HG03469 (cell line): Measurements from ENCODE around the gene ABHD12.
"Not testable (repeated sequence)": the region's sequence is repeated elsewhere in the genome, so short reads cannot be mapped to it uniquely, and the experiment has no call there.

Experiments used
- ATAC-seq: cut with Tn5 transposase; IDR thresholded peaks from one replicate; pipeline ENCODE4 v1.9.1; 2021; ENCODE audit warnings: mild to moderate bottlenecking, moderate library complexity, moderate number of reproducible peaks; ENCODE audit not compliant: unreplicated experiment

ABHD12 gene

DNA sequence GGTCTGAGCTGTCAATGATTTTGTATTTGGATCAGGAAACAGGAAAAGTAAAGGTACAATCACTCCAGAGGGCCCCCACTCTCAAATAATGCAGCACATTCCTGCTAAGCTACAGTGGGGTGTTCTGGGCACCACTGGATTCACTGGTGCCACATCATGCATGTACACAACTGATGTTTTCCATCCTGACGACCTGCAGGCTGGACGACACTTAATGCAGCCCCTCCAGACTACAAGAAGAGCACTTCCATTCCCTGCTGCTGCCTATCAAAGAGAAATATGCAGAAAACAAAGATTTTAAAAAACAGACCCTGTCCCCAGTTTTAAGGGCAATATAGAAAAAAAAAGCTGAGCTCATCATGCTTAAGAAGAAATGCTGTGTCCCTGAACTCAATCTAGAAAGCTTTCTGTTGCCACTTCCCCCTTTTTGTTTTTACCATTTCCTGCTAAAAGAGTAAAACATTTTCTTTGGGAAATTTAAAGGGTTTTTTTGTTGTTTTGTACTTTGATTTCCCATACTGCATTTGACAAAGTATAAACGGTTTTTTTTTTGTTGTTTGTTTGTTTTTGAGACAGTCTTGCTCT is 35.5 kb downstream of the ABHD12 start:
- no peak for ATAC-seq

DNA sequence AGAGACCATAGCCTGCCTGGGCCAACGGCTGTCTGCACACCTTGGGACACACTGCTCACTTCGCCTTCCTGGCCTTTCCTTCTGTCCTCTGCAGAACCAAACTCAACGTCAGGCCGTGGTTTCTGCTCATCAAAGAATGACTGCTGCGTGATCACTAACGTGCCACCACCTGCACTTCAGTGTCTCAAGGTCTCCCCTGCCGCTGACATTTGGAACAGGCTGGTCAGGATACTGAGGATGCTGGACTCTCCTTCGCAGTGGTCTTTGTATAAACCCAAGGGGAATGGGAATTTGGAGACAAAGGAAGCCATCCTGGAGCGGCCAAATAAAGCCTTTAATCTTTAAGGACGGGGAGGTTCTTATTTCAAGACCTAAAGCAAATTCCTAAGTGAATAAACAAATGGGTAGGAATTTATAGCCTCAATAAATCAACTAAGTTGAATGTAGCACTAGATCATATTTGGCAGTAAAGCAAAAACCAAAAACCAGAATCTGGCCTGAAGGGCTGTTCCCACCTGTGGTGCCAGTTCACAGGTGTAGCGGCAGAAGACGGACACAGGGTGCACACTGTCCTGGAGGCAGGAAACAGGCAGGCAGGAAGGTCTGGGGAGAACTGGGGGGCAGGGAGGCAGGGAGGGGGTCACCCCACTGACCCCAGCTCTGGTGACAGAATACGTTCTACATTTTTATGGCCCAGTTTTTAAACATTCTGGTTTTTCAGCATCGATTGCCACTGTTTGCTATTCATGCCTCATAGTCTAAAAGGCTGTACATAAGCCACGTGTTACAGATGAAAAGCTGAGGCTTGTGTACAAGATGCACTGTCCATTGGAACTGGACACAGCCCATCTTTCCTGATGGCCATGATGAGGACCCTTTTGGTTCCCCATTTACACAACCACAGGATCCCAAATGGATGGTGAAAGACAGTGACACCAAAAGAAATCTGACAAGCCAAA is 36.6 kb downstream of the ABHD12 start:
- no peak for ATAC-seq

DNA sequence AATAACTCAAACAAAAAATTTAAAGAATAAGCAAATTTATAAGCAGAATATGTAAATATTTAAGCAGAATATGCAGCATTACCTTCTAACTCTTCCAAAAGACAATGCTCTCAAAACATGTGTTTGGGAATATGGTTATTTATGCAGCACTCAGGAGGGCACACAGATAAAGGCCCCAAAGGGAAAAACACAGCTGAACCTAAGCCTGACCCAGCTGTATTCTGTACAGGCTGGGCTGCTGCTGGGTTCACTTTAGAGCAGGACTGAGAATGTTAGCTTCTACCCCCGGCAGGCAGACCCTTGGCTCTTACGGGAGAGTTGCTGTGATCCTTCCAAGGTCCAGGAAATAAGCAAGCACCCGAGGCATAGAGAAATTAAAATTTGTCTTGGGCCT is 37.3 kb downstream of the ABHD12 start:
- ATAC-seq = no peak

DNA sequence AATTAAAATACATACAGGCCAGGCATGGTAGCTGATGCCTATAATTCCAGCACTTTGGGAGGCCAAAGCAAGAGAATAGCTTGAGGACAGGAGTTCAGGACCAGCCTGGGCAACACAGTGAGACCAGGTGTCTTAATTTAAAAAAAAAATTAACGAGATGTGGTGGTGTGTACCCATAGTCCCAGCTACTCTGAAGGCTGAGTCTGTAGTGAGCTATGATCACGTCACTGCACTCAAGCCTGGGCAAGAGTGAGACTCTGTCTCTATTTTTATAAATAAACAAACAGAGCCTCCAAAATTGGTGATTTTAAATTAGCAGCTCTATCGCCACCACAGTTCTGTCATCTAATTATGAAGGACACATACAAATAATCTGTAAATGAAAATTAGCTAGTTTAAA is 37.9 kb downstream of the ABHD12 start:
- ATAC-seq = no peak

DNA sequence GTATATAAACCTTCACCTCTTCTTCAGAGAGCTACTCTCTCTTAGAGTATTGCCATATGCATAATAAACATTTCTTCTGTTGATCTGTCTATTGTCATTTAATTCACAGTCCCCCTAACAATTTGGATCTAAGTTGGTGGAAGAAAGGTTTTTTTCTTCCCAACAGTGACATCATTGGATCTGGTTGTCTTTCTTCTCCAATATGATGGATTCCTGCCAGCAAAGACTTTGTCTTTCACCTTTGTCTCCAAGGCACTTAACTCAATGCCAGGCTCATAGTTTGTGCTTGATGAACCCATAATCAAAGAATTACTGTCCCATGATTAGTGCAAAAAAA is 39.6 kb downstream of the ABHD12 start:
- no peak for ATAC-seq

DNA sequence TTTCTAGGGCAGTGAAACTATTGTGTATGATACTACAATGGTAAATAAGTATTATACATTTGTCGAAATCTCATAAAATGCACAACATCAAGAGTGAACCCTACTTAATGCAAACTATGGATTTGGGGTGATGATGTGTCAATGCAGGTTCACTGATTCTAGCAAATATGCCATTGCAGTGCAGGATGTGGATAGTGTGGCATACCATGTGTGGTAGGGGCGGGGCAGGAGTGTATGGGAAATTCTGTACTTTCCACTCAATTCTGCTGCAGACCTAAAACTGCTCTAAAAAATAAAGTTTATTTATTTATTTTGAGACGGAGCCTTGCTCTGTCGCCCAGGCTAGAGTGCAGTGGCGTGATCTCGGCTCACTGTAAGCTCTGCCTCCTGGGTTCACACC is 44.3 kb downstream of the ABHD12 start:
- no peak for ATAC-seq

DNA sequence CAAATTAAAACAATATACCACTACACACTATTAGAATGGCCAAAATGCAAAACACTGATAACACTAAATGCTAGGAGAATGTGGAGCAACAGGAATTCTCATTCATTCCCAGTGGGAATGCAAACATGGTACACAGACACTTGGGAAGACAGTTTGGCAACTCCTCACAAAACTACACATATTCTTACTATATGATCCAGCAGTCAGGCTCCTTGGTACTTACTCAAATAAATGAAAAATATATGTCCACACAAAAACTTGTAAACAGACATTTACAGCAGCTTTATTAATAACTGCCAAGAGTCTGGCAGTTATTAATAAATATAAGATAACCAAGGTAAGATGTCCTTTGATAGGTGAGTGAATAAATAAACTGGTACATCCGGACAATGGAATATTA is 44.9 kb downstream of the ABHD12 start:
- ATAC-seq = no peak

DNA sequence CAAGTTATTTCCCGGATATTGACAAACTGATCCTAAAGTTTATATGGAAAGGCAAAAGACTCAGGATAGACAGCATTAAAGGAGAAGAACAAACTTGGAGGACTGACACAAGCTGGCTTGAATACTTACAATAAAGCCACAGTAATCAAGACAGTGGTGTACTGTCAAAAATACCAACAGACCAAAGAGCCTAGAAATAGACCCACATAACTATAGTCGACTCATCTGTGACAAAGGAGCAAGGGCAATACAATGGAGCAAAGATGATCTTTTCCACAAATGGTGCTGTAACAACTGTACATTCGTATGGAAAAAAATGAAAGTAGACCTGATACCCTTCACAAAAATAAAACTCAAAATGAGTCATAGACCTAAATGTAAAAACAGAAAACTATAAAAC is 46.0 kb downstream of the ABHD12 start:
- no peak for ATAC-seq

DNA sequence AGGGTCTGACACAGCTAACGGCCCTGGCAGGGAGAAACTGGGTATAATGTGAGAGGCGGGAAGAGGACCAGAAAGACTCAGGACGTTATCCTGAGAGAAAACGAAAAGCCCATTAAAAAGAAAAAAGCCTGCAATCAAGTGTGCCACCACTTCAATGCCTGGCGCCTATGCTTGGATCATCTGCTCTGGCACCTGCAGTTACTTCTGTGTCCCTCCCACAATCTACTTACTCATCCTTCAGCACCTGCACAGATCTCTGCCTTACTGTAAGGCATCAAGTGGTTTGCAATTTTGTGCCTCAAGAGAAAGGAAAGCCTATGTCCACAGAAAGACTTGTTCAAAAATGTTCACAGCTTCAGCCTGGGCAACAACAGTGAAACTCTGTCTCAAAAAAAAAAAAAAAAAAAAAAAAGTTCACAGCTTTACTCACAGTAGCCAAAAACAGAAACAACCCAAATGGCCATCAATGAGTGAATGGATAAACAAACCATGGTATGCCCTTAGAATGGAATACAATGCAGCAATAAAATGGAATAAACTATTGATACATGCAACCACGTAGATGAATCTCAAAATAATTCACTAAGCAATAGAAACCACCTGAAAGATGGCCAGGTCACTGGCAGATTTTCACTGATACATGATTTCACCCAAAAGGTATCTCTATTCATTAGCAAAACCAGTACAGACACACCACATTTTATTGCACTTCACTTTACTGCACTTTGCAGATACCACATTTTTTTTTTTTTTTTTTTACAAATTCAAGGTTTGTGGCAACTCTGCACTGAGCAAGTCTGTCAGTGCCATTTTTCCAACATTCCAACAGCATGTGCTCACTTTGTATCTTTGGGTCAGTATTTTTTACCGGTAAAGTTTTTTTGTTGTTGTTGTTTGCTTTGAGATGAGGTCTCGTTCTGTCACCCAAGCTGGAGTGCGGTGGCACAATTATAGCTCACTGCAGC is 48.6 kb downstream of the ABHD12 start:
- ATAC-seq = no peak

DNA sequence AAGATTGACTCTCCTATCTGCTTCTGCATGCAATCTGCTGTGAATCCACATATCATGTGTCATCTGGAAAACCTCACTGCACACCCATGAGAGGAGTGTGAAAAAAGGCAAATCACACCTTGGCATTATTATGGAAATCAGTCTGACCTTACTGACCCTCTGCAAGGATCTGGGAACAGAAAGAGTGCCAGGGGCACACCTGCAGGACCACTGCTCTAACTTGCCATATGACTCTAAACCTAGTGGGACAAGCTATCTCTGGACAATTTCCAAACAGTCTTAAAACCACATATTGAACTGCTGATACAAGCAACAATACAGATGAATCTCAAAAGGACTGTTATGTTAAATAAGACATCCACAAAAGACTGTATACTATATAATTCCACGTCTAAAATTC is 50.3 kb downstream of the ABHD12 start:
- ATAC-seq = no peak

DNA sequence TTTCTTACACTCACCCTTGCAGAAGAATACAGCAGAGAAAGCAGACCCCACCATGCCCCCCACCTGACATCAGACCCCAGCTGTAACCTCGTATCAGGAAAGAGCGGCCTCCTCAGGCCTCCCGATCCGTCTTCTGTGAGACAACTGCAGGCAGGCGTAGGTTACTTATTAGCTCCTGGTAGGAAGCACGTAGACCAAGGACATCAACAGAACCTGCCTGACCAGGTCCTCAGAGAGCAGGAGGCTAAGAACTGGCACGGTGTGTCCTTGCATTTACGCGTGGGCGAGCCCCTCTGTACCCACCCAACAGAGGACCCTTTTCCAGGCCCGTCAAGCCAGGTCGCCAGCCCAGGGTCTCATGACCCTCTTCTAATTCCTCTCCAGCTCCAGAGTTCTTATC is 51.0 kb downstream of the ABHD12 start:
- no peak for ATAC-seq

DNA sequence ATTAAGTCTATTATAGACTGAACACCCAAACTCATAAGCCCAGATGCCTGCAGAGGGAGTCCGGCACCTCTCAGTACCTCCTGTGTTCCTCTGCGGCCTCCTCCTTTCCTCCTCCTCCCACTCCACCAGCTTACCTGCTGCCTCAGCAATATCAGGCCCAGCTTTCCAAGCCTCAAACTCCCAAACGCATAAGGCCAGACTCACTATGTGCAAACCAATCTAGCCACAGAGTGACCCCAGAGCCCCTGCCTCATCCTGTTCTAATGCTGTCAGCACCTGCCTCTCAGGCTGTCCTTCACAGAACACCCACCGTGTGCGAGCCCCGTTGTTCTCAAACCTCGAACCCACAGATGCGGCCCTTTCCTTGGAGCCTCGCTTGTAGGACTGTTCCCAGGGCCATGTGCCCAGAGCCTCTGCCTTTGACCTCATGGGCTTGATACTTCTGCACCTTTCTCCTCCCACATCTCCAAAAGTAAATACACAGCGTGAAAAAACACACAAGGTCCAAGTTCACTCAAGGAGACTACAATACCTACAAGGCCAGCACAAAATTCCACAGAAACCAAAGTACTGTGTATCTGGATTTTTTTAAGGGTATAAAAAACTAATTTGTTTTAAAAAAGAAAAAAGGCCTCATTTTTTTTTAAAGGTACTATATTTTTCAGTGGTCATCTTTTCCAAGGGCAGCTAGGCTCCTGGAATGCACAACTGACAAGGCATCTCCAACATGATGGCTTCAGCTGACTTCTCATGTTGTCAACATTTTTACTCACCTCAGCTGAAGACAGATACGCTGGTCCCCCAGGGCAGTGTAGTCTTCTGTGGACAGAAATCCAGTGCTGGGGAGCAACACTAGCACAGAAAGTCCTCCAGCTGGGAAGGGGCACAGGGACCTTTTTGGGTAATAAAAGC is 52.3 kb downstream of the ABHD12 start:
- no peak for ATAC-seq

DNA sequence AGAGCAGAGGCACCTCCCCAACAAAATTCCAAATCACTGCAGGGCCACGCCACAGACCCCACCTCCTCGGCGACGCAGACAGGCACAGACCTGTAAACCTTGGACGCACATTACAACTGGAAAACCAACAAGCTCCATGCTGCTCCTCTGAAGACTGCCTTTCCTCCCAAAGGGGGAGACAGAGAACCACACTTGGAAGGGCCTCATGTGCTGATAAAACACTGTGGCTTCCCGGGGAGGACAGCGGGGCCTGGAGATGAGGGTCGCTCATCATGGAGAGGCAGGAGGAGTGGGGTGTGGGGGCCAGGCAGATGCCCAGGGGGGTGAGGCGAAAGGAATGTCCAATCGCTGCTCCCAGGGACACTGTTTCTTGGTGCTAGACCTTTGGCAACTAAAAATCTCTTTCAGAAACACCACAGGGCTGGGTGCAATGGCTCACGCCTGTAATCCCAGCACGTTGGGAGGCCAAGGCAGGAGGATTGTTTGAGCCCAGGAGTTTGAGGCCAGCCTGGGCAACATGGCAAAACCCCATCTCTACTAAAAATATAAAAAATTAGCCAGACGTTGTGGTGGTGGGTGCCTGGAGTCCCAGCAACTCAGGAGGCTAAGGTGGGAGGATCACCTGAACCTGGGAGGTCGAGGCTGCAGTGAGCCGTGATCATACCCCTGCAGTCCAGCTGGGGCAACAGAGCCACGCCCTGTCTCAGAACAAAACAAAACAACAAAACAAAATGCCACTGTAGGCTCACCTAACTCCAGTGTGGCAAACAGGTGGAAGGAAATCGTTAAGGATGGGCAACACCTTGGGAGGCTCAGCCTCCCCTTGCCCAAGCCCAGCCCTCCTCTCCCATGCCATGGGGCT is 53.8 kb downstream of the ABHD12 start:
- ATAC-seq = no peak

DNA sequence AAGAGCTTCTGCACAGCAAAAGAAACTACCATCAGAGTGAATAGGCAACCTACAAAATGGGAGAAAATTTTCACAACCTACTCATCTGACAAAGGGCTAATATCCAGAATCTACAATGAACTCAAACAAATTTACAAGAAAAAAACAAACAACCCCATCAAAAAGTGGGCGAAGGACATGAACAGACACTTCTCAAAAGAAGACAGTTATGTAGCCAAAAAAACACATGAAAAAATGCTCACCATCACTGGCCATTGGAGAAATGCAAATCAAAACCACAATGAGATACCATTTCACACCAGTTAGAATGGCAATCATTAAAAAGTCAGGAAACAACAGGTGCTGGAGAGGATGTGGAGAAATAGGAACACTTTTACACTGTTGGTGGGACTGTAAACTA is 55.7 kb downstream of the ABHD12 start:
- not testable (repeated sequence) for ATAC-seq

DNA sequence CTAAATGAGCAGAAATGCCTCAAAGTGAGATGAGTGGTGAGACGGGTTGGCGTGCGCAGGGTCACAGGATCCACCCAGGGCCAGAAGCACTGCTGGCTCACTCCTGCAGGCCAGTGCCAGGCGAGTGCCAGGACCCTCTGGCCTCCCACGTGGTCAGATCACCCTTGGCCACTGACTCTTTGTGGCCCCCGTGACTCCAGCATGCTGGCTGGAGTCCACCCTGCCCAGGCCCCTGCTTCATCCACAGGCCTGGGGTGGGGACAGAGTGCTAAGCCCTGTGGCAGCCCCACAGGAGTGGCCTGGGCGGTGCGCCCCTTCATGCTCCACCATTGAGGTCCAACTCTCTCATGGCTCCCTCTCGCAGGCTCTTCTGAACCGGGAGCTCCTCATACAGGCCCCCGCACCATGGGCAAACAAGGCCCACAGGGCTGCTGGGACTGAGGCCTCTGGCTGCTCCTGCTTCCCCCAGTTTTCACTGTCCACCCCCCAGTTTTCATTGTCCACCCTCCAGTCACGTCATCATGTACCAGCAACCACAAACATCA is 61.6 kb downstream of the ABHD12 start:
- ATAC-seq = no peak

DNA sequence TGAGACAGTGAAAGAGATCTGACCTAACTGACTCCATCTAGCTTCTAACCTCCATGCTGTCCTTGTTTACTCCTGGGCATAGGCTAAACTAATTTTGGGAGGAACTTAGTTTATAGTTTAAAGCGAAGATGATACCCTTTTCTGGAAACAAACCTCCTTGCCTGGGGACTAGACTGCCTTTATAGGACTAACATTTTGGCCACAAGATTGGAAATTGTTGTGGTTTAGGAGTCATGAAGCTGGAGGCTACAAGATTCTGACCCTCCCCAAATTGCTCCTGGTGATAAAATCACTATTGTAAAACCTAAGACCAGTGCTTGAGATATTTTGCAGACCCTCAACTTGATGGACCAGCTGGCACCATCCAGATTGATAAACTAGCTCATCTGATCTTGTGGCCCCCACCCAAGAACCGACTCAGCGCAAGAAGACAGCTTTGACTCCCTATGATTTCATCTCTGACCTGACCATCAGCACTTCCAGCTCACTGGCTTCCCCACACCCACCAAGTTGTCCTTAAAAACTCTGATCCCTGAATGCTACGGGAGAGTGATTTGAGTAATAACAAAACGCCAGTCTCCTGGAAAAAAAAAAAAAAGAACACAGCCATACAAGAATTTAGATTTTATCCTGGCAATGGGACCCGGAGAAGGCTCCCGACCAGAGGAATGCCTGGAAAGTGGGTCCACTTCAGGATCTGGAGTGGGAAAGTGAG is 63.0 kb downstream of the ABHD12 start:
- no peak for ATAC-seq

DNA sequence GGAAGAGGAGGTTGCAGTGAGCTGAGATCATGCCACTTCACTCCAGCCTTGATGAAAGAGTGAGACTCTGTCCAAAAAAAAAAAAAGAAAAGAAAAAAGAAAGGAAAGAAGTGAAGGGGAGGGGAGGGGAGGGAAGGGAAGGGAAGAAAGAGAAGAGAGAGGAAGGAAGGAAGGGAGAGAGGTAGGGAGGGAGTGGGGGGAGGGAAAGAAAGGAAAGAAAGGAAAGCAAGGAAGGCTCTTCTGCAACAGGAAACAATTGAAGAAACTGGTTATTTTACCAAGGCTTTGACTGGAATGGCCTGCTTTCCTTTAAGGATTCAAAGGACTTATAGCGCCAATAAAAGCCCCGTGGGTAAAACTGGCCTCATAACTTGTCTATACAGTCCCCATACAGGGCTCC is 64.6 kb downstream of the ABHD12 start:
- ATAC-seq = no peak

DNA sequence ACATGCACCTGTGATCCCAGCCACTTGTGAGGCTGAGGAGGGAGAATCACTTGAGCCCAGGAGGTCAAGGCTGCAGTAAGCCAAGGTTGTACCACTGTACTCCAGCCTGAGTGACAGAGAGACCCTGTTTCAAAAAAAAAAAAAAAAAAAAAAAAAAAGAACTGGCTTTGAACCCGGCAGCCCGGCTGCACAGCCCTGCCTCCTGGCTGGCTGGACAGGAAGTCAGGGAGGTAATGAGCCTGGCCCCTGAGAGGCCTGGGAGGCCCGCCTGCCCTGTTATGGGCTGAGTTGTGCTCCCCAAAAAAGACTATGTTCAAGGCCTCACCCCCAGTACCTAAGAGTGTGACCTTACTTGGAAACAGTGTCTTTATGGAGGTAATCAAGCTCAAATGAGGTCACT is 65.6 kb downstream of the ABHD12 start:
- ATAC-seq = no peak

DNA sequence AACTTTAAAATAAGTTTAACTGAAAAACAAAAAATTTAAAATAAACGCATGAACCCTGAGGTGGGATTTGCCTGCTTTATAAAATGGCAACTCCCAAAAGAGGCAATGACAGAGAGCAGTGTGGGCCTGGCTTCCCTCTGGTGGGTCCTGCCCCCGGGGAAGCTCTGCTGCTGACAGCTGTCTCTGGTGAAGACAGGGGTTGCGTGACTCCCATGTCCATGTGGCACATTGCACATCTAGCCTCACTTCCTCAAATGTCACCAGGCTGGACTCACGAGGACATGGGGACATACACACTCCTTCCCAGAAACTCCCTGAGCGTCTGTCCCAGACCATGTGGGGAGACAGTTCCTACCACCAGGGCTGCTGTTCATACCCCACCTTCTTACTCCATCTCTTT is 66.2 kb downstream of the ABHD12 start:
- no peak for ATAC-seq
